ENCODE data around the gene MIB1.

DNA sequence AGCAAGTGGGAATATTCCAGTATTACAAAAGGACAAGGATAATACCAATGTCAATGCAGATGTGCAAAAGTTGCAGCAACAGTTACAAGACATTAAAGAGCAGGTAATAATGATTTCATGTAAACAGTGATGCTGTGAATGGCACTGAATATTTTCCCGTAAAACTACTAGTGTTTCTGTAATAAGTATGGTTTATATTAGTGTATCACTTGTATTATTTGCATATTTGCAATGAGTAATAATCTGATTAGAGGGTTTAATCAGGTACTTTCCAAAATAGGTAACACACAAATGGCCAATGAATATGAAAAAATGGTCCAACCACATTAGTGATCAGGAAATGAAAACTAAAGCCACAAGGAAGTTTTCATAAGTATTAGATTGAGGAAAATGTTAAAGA is 118.0 kb downstream of the MIB1 start:
- TF ChIP-seq, protein P1, sequence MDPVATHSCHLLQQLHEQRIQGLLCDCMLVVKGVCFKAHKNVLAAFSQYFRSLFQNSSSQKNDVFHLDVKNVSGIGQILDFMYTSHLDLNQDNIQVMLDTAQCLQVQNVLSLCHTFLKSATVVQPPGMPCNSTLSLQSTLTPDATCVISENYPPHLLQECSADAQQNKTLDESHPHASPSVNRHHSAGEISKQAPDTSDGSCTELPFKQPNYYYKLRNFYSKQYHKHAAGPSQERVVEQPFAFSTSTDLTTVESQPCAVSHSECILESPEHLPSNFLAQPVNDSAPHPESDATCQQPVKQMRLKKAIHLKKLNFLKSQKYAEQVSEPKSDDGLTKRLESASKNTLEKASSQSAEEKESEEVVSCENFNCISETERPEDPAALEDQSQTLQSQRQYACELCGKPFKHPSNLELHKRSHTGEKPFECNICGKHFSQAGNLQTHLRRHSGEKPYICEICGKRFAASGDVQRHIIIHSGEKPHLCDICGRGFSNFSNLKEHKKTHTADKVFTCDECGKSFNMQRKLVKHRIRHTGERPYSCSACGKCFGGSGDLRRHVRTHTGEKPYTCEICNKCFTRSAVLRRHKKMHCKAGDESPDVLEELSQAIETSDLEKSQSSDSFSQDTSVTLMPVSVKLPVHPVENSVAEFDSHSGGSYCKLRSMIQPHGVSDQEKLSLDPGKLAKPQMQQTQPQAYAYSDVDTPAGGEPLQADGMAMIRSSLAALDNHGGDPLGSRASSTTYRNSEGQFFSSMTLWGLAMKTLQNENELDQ (tag by site-specific recombination; IDR thresholded peaks at IDR 0.05; ENCODE audit: low read depth): no peak
- TF ChIP-seq, protein P2, sequence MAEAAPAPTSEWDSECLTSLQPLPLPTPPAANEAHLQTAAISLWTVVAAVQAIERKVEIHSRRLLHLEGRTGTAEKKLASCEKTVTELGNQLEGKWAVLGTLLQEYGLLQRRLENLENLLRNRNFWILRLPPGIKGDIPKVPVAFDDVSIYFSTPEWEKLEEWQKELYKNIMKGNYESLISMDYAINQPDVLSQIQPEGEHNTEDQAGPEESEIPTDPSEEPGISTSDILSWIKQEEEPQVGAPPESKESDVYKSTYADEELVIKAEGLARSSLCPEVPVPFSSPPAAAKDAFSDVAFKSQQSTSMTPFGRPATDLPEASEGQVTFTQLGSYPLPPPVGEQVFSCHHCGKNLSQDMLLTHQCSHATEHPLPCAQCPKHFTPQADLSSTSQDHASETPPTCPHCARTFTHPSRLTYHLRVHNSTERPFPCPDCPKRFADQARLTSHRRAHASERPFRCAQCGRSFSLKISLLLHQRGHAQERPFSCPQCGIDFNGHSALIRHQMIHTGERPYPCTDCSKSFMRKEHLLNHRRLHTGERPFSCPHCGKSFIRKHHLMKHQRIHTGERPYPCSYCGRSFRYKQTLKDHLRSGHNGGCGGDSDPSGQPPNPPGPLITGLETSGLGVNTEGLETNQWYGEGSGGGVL (tag by site-specific recombination; IDR thresholded peaks at IDR 0.05): no peak
- TF ChIP-seq ZNF792 (tag by site-specific recombination; IDR thresholded peaks at IDR 0.05) (no peak), ZNF19 (tag by site-specific recombination; IDR thresholded peaks at IDR 0.05; ENCODE audit: low read depth) (no peak), ELK4 (IDR thresholded peaks at IDR 0.05; ENCODE audit: borderline replicate concordance, low read depth, low read length) (no peak), ZNF529 (tag by site-specific recombination; IDR thresholded peaks at IDR 0.05; ENCODE audit: insufficient replicate concordance) (no peak), ZNF121 (tag by site-specific recombination; IDR thresholded peaks at IDR 0.05) (no peak), PRDM2 (tag by site-specific recombination; IDR thresholded peaks at IDR 0.05; ENCODE audit: borderline replicate concordance) (no peak), PBX3 (CRISPR knock-in tag; IDR thresholded peaks at IDR 0.05) (no peak), ZNF341 (tag by site-specific recombination; IDR thresholded peaks at IDR 0.05; ENCODE audit: low read depth) (no peak), ZBTB8A (tag by site-specific recombination; IDR thresholded peaks at IDR 0.05) (no peak)
- TF ChIP-seq, protein P3, sequence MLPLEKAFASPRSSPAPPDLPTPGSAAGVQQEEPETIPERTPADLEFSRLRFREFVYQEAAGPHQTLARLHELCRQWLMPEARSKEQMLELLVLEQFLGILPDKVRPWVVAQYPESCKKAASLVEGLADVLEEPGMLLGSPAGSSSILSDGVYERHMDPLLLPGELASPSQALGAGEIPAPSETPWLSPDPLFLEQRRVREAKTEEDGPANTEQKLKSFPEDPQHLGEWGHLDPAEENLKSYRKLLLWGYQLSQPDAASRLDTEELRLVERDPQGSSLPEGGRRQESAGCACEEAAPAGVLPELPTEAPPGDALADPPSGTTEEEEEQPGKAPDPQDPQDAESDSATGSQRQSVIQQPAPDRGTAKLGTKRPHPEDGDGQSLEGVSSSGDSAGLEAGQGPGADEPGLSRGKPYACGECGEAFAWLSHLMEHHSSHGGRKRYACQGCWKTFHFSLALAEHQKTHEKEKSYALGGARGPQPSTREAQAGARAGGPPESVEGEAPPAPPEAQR (tag by site-specific recombination; IDR thresholded peaks at IDR 0.05): no peak
- TF ChIP-seq, protein P4, sequence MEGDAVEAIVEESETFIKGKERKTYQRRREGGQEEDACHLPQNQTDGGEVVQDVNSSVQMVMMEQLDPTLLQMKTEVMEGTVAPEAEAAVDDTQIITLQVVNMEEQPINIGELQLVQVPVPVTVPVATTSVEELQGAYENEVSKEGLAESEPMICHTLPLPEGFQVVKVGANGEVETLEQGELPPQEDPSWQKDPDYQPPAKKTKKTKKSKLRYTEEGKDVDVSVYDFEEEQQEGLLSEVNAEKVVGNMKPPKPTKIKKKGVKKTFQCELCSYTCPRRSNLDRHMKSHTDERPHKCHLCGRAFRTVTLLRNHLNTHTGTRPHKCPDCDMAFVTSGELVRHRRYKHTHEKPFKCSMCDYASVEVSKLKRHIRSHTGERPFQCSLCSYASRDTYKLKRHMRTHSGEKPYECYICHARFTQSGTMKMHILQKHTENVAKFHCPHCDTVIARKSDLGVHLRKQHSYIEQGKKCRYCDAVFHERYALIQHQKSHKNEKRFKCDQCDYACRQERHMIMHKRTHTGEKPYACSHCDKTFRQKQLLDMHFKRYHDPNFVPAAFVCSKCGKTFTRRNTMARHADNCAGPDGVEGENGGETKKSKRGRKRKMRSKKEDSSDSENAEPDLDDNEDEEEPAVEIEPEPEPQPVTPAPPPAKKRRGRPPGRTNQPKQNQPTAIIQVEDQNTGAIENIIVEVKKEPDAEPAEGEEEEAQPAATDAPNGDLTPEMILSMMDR (tag by site-specific recombination; IDR thresholded peaks at IDR 0.05): no peak

Data from HEK293 (cell line).